Psoas muscle (tissue), 8 donors: ENCODE data around the gene CBR3. TPM values are rescaled to one million over a fixed set of nuclear protein-coding genes. Genes with fewer than 3 reads are reported as not detected.

Experiments
- ATAC-seq, 4 donors: fragments of 200-7000 bp; cut with Tn5 transposase; one replicate each; pipeline ENCODE4 v1.9.1; 2020; ENCODE audit warnings: moderate library complexity in 3 of 4, mild to moderate bottlenecking in 2 of 4
- DNase-seq, 2 donors: peaks; one replicate each; pipeline ENCODE4 v3.0.0-alpha.2; 2020
- H3K27ac ChIP-seq: fragments of 200-600 bp; one replicate; pipeline ENCODE4 v1.8.0; 2022
- H3K27me3 ChIP-seq, 3 donors: fragments of 200-600 bp in 1 of 3; one replicate each; pipeline versions ENCODE4 v1.6.1 to v1.8.0; 2013 to 2022; ENCODE audit warnings: low read length in 2 of 3, mild to moderate bottlenecking in 2 of 3, moderate library complexity in 1 of 3; ENCODE audit not compliant: insufficient read depth in 3 of 3
- H3K36me3 ChIP-seq, 2 donors: fragments of 200-600 bp in 1 of 2; one replicate each; pipeline versions ENCODE4 v1.6.1 to v1.8.0; 2013 to 2022; ENCODE audit warnings: low read depth in 1 of 2, mild to moderate bottlenecking in 1 of 2, moderate library complexity in 1 of 2; ENCODE audit not compliant: insufficient read depth in 1 of 2
- H3K4me1 ChIP-seq: fragments of 200-600 bp; one replicate; pipeline ENCODE4 v1.8.0; 2022
- H3K4me3 ChIP-seq: fragments of 200-600 bp; one replicate; pipeline ENCODE4 v1.8.0; 2022; ENCODE audit warnings: mild to moderate bottlenecking
- H3K9me3 ChIP-seq: fragments of 200-600 bp; one replicate; pipeline ENCODE4 v1.8.0; 2022
- WGBS, 3 donors: extraction: QIAGEN DNeasy Blood & Tissue Kit; methylation state at CpG; one replicate each; pipeline versions ENCODE4 v1.1.6 to v1.1.7; 2013; 5-methylcytosine and 5-hydroxymethylcytosine counted together
- intact Hi-C, 2 donors: fragments of 100-400 bp; cut with DNase I; formaldehyde crosslinking; loops; one replicate each; pipeline versions ENCODE4 v1.11.0 to v1.14.2; 2022
- polyA plus RNA-seq, 3 donors: library from polyadenylated mRNA; stranded (reverse); fragments of 200-250 nt; gene quantifications; one replicate each; pipeline ENCODE4 v1.2.3, GENCODE V29; 2013
- total RNA-seq, 4 donors: library from RNA; stranded (reverse); fragmentation: NEBNext Ultra II Directional in 2 of 4; extraction: Animal tissue kit (Norgen Biotek cat#: 25700) in 2 of 4; gene quantifications; one replicate each; pipeline versions ENCODE4 v1.2.1 to v1.2.4, GENCODE V29; 2021 to 2023
- TF ChIP-seq, protein P1 (sequence below): fragments of 200-600 bp; IDR thresholded peaks from one replicate; pipeline ENCODE4 v1.8.0; 2022; ENCODE audit warnings: antibody characterized with exemption
- donor health status: healthy with polysubstance abuse.
- donor health status: DM: no; HTN: no; CAD: no; lungs with moderate emphysema.
- donor health status: Bipolar disorder and iron deficiency.
- donor health status: healthy.
- donor health status: DM: yes; HTN: yes; CAD: no.
- donor health status: DM: no; HTN: no; CAD: no.
- donor health status: DM: no; HTN: no; CAD: no.
- donor health status: DM: yes; HTN: yes; CAD: no.

The CBR3 gene
- total and polyA plus RNA-seq, 7 donors, result 0.64 to 1.9 (median 1.4) TPM

DNA sequence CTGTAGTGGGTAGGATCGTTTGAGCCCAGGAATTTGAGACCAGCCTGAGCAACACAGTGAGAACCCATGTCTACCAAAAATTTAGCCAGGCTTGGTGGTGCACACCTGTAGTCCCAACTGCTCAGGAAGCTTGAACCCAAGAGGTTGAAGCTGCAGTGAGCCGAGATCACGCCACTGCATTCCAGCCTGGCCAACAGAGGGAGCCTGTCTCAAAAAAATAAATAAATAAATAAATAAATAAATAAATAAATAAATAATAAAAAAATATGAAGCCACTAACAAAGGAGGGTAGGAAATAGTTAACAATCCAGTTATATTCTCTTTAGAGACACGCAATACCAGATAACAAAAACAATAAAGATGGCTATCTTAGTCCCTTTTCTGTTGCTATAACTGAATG, 11.9 kb upstream of the CBR3 start:
- TF ChIP-seq, protein P1, sequence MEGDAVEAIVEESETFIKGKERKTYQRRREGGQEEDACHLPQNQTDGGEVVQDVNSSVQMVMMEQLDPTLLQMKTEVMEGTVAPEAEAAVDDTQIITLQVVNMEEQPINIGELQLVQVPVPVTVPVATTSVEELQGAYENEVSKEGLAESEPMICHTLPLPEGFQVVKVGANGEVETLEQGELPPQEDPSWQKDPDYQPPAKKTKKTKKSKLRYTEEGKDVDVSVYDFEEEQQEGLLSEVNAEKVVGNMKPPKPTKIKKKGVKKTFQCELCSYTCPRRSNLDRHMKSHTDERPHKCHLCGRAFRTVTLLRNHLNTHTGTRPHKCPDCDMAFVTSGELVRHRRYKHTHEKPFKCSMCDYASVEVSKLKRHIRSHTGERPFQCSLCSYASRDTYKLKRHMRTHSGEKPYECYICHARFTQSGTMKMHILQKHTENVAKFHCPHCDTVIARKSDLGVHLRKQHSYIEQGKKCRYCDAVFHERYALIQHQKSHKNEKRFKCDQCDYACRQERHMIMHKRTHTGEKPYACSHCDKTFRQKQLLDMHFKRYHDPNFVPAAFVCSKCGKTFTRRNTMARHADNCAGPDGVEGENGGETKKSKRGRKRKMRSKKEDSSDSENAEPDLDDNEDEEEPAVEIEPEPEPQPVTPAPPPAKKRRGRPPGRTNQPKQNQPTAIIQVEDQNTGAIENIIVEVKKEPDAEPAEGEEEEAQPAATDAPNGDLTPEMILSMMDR, result peak; percentile 35
- H3K27ac ChIP-seq, result no peak overlapping the region
- ATAC-seq, result no peak

DNA sequence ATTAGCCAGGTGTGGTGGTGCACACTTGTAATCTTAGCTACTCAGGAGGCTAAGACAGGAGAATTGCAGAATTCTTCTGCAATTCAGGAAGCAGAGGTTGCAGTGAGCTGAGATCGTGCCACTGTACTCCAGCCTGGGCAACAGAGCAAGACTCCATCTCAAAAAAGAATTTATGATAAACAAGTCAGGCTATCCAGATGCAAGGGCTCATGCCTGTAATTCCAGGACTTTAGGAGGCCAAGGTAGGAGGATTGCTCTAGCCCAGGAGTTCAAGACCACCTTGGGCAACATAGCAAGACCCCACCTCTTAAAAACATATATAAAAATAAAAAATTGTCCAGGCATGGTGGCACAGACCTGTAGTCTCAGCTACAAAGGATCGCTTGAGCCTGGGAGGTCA, 10.5 kb upstream of the CBR3 start:
- 83 to 97% (median 97%) methylated on average over 2 of the region's 2 CpGs for WGBS, 3 donors
- Histone ChIP-seq H3K4me3 (no peak overlapping the region), H3K36me3 (no peaks in the 10 kb centered on the region), H3K9me3 (no peaks in the 10 kb centered on the region), H3K4me1 (peaks cover 5% of the 10 kb centered on the region), H3K27me3 (no peaks in the 10 kb centered on the region), H3K27ac (no peak overlapping the region)
- DNase-seq (no peak), ATAC-seq (no peak)
- intact Hi-C loops, result no loop called here
- TF ChIP-seq, protein P1, result no peak

More for the DNA sequence above, 11.9 kb upstream of the CBR3 start:
- peaks cover 5% of the 10 kb centered on the region for H3K4me1 ChIP-seq
- H3K9me3 ChIP-seq, result no peaks in the 10 kb centered on the region
- WGBS, 3 donors, result 51 to 60% (median 56%) methylated on average over 4 of the region's 4 CpGs
- no peak for DNase-seq
- no peak overlapping the region for H3K4me3 ChIP-seq
- intact Hi-C loops, result no loop called here
- no peaks in the 10 kb centered on the region for H3K36me3 ChIP-seq
- no peaks in the 10 kb centered on the region for H3K27me3 ChIP-seq

DNA sequence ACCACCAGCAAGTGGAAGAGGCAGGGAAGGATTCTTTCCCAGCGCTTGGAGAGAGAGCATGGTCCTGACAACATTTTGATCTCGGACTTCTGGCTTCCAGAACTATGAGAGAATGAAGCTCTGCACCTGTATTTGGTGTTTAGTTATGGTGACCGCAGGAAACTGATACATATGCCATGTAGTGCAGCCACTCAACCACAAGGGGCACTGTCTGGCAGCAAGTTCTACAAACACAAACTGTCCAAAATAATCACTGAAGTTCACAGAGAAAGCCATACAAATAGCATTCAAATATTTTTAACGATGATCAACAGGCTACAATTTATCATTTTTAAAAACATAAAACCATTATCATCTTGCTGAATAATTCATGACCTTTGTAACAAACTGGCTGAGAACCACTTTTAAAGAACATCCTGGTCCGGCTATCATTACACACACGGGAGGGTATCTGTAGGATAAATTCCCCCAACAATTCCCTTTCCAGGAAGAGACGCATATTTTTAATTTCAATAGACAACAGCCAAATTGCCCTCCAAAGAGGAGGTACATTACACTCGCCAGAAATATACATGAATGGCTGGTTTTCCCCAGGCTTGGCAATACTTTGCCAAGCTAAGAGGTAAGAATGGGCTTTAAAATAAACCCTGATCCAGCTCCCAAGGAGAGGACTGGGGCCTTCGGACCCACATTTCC, 9.2 kb upstream of the CBR3 start:
- peak; percentile 54 to 71 (median 62) for ATAC-seq
- intact Hi-C loops, result no loop called here
- Histone ChIP-seq H3K36me3 (no peaks in the 10 kb centered on the region), H3K9me3 (no peaks in the 10 kb centered on the region), H3K27me3 (peaks cover 0 to 5% (median 0%) of the 10 kb centered on the region in 3 donors), H3K4me1 (peaks cover under 1% of the 10 kb centered on the region), H3K4me3 (no peak overlapping the region), H3K27ac (no peak overlapping the region)
- DNase-seq, result peak; percentile 56 to 66
- 27 to 36% (median 30%) methylated on average over 9 of the region's 9 CpGs for WGBS, 3 donors
- TF ChIP-seq, protein P1, result peak; percentile 93

DNA sequence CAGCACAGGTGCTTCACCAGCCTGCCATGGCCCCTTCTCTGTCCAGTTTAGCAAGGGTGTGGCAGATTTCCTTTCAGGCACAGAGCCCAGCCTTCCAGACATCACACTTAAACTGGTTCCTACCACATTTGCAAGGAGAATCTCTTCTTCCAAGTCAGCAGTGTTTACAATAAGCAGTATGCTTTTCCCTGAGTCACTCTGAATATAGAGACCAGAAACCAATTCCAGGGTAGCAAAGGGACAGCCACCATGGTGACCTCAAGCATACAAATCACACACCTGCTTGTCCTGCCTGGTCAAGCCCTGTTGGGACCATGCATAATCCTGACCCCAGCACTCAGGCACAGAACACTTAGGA, 8.7 kb upstream of the CBR3 start:
- TF ChIP-seq, protein P1, result no peak
- Histone ChIP-seq H3K27ac (no peak overlapping the region), H3K9me3 (no peaks in the 10 kb centered on the region), H3K36me3 (no peaks in the 10 kb centered on the region), H3K4me1 (no peaks in the 10 kb centered on the region), H3K27me3 (peaks cover 0 to 5% (median 0%) of the 10 kb centered on the region in 3 donors), H3K4me3 (no peak overlapping the region)
- ATAC-seq (no peak), DNase-seq (no peak)
- intact Hi-C loops, result no loop called here

- H3K4me3 ChIP-seq, result no peak overlapping the region
- intact Hi-C loops, result no loop called here
- TF ChIP-seq, protein P1, result no peak
- no peaks in the 10 kb centered on the region for H3K4me1 ChIP-seq
- 96 to 99% (median 96%) methylated on average over 5 of the region's 5 CpGs for WGBS, 3 donors
- no peak overlapping the region for H3K27ac ChIP-seq
- no peak for DNase-seq
- H3K9me3 ChIP-seq, result no peaks in the 10 kb centered on the region
- H3K27me3 ChIP-seq, result peaks cover 0 to 5% (median 0%) of the 10 kb centered on the region in 3 donors
- no peak for ATAC-seq
- no peaks in the 10 kb centered on the region for H3K36me3 ChIP-seq
Measured at GRCh38 chr21:36126621-36127110, 8.2 kb upstream of the CBR3 start.
